Right ventricle myocardium superior (tissue), 1 donor: ENCODE data around the gene GMPR. TPM values are rescaled to one million over a fixed set of nuclear protein-coding genes. Genes with fewer than 3 reads are reported as not detected.

Experiments used
- ATAC-seq: fragments of 200-7000 bp; cut with Tn5 transposase; one replicate; pipeline ENCODE4 v1.9.1; 2020; ENCODE audit warnings: mild to moderate bottlenecking; ENCODE audit not compliant: poor library complexity
- DNase-seq: peaks from one replicate; pipeline ENCODE4 v3.0.0-alpha.2; 2020
- intact Hi-C: fragments of 100-400 bp; cut with DNase I; formaldehyde crosslinking; loops from one replicate; pipeline ENCODE4 v1.11.2; 2022
- total RNA-seq: library from RNA; stranded (reverse); fragmentation: NEBNext Ultra II Directional; extraction: Animal tissue kit (Norgen Biotek cat#: 25700); gene quantifications from one replicate; pipeline ENCODE4 v1.2.1, GENCODE V29; 2021
- donor health status: DM: no; HTN: yes; CAD: no; lungs with severe emphysema.

Gene GMPR
- total RNA-seq, 1 donor from 2014 or later, result 121 TPM

GRCh38 chr6:16333580-16333979, 95.2 kb downstream of the GMPR start:
- DNase-seq (no peak), ATAC-seq (no peak)
- intact Hi-C loops, result loop anchor here (2.0 to 10.0 kb wide), 2 partner anchors 75 to 431 kb away; partner anchors contain the start of gene ATXN1

DNA sequence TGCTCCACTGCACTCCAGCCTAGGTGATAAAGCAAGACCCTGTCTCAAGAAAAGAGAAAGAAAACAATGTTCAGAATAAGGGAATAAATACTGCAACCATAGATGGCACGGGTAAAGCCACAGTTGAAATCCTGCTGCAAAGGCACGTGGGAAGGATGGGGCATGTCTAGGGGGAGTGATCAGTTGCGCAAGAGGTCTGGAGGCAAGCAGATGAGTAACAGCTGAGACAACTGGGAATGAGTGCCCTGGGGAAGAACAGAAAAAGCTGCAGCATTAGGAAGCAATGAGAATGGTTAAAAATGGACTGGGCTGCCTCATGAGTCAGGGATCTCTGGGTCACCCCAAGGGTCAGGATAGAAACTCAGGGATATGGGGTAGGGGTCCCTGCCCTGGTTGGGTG, 96.3 kb downstream of the GMPR start:
- ATAC-seq, result peak; percentile 25
- intact Hi-C loops, result loop anchor here (10.0 kb wide), 1 partner anchor 430 kb away; the partner anchor contains the start of gene ATXN1
- peak; percentile 57 for DNase-seq

- intact Hi-C loops, result loop anchor here (10.0 kb wide), 1 partner anchor 430 kb away; the partner anchor contains the start of gene ATXN1
- DNase-seq (no peak), ATAC-seq (no peak)
These were observed 96.8 kb downstream of the GMPR start for GRCh38 chr6:16335176-16335575.

DNA sequence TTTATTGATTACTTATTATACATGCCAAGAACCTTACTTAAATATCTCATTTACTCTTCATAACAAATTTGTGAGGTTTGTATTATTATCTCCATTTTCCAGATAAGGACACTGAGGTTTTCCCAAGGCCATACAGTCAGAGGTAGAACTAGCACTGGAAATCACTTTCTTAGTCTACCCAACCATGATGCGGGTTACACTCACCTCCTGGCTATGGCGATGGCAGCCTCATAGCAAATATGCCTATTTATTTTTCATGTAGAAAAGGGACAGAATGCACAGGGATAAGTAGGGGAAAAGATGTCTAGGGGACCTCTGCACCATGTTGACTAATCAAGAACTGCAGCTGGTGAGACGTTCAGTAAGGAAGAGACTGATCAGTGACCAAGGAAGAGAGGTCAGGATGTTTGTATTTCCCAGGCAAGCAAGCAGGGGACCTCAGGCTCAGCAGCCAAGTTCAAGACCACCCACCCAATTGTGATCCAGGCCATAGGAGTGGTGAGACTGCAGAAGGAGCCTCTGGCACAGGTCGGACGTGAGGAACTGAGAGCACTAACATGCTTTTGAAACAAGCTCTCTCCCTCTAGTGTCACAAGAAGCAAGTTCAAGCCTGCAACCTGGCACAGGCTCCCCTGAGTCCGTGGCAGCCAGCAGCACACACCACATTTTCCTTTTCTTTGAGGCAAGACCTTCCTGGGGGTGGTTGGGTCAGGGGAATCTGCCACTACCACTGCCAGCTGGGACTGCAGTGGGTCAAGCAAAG, 97.8 kb downstream of the GMPR start:
- intact Hi-C loops, result loop anchor here (10.0 kb wide), 1 partner anchor 429 kb away; the partner anchor contains the start of gene ATXN1
- DNase-seq, result no peak
- ATAC-seq, result no peak

DNA sequence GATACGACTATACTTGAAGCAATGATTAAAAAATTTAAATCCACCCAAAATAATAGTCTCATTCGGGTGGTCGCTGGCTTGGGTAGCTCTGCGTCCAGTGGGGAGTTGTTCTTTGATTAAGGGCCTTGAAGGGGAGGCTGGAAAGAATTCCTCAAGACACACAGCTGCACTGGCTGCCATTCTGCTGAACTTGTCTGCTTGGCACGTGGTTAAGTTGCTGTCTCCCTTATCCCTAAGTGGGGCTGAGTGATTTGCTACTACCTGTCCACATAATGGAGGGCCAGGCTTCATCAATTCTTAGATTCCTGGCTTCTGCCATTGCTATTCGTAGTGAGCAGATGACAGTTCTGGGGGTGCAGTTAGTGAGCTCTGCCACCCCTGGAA, 98.5 kb downstream of the GMPR start:
- DNase-seq (no peak), ATAC-seq (no peak)
- intact Hi-C loops, result loop anchor here (10.0 kb wide), 1 partner anchor 428 kb away; the partner anchor contains the start of gene ATXN1

DNA sequence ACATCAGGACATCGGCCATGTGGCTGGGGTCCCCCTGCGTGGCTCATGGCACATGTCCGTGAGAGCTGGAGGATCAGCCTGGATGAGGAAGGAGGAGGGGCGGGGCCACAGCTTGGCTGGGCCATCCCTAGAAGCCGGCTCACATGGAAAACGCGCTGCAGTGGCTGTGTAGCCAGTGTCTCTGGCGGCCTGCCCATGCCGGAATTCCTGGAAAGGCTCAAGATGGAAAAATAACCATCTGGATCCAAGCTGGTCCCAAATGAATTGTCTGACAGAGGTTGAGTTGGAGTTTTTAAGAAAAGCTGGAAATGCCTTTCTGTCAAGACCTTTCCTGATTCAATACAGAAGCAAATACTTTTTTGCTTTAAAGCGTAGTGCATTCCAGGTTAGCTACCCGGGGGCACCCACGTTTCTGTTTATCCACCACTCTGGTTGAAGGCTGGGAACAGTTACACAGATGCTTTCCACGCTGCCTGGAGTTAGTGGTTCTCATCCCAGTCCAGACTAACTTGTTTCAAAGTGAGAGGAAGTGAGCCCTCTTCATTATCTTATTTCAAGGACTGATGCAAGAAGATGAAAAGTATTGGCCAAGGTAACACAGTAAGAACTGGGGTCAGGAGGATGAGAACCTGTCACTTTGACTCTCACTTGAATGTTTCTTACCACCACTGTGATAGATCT, 99.0 kb downstream of the GMPR start:
- intact Hi-C loops, result loop anchor here (10.0 kb wide), 1 partner anchor 427 kb away; the partner anchor contains the start of gene ATXN1
- ATAC-seq (peak; percentile 90), DNase-seq (peak; percentile 97)

- ATAC-seq (peak; percentile 30), DNase-seq (peak; percentile 78)
- intact Hi-C loops, result loop anchor here (10.0 kb wide), 1 partner anchor 426 kb away; the partner anchor contains the start of gene ATXN1
These were observed 100.3 kb downstream of the GMPR start for GRCh38 chr6:16338577-16339264.

GRCh38 chr6:16339265-16339587, 100.8 kb downstream of the GMPR start:
- intact Hi-C loops, result loop anchor here (10.0 kb wide), 1 partner anchor 426 kb away; the partner anchor contains the start of gene ATXN1
- no peak for ATAC-seq

DNA sequence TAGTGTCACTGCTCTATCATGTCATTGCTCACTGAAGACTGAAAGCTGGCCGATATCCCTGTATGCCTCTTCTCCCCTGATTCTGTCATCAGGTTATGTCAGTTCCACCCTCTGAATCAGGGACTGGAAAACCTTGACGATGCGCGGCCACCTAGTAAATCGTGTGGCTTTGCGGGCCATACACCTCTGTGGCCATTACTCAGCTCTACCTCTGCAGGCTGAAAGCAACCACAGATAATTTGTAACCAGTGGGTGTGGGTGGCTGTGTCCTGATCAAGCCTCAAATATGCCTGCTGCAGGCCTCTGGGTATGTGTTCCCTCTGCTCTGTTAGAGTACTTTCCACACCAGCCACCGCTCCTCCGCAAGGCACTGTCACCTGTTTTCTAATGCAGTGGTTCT, 105.2 kb downstream of the GMPR start:
- DNase-seq (no peak), ATAC-seq (no peak)
- intact Hi-C loops, result no loop called here

More at GRCh38 chr6:16339265-16339587, 100.8 kb downstream of the GMPR start:
- DNase-seq, result no peak

- DNase-seq (no peak), ATAC-seq (no peak)
- intact Hi-C loops, result no loop called here
These were observed 106.4 kb downstream of the GMPR start for GRCh38 chr6:16344756-16345155.

Other genes with a start within 250 kb of the GMPR start
- 12.2 TPM for gene MYLIP, start 109.5 kb upstream of the GMPR start, total RNA-seq